CD4-positive, alpha-beta T cell treated with Interleukin-4 for 4 hours (primary cell): ENCODE data around the gene DIPK1C.
A peak's percentile ranks its signal among the peaks of the same experiment; 100 is the strongest.
"Not testable (repeated sequence)": the region's sequence is repeated elsewhere in the genome, so short reads cannot be mapped to it uniquely, and the experiment has no call there.

Experiments used
- DNase-seq: peaks from one replicate; pipeline ENCODE4 v3.0.0-alpha.2; 2020

The DIPK1C gene

GRCh38 chr18:74457043-74457724 is at the start of gene DIPK1C:
TSS of gene DIPK1C (minus strand) at chr18:74457308. CDS start at chr18:74457259, 49 bp downstream.
- DNase-seq = no peak

- no peak for DNase-seq
Measured at GRCh38 chr18:74506448-74507084, 49.5 kb upstream of the DIPK1C start.

GRCh38 chr18:74505776-74506175 is 48.7 kb upstream of the DIPK1C start:
- DNase-seq = no peak

GRCh38 chr18:74503137-74503536 is 46.0 kb upstream of the DIPK1C start:
- no peak for DNase-seq

GRCh38 chr18:74501386-74501785 is 44.3 kb upstream of the DIPK1C start:
- DNase-seq = no peak

- DNase-seq = not testable (repeated sequence)
Measured at GRCh38 chr18:74500774-74501173, 43.7 kb upstream of the DIPK1C start.

GRCh38 chr18:74500372-74500771 is 43.3 kb upstream of the DIPK1C start:
- DNase-seq = no peak

GRCh38 chr18:74499633-74500032 is 42.5 kb upstream of the DIPK1C start:
- peak; percentile 44 for DNase-seq

- peak; percentile 80 for DNase-seq
Measured at GRCh38 chr18:74498712-74499627, 41.9 kb upstream of the DIPK1C start.

GRCh38 chr18:74497778-74498177 is 40.7 kb upstream of the DIPK1C start:
- DNase-seq = no peak

GRCh38 chr18:74497324-74497676 is 40.2 kb upstream of the DIPK1C start:
- no peak for DNase-seq

GRCh38 chr18:74496508-74497323 is 39.6 kb upstream of the DIPK1C start:
- DNase-seq = peak; percentile 14

GRCh38 chr18:74495581-74496507 is 38.7 kb upstream of the DIPK1C start, which contains the start of gene CNDP2:
TSS of gene CNDP2 (plus strand) at chr18:74496363. CDS start at chr18:74499974, 3,611 bp downstream.
- peak; percentile 97 for DNase-seq

GRCh38 chr18:74494514-74494913 is 37.4 kb upstream of the DIPK1C start:
- no peak for DNase-seq

GRCh38 chr18:74493689-74494088 is 36.6 kb upstream of the DIPK1C start:
- peak; percentile 75 for DNase-seq

GRCh38 chr18:74492259-74492658 is 35.2 kb upstream of the DIPK1C start:
- DNase-seq = no peak

- no peak for DNase-seq
Measured at GRCh38 chr18:74489676-74490075, 32.6 kb upstream of the DIPK1C start.

GRCh38 chr18:74488864-74489263 is 31.8 kb upstream of the DIPK1C start:
- no peak for DNase-seq

GRCh38 chr18:74488354-74488753 is 31.2 kb upstream of the DIPK1C start:
- DNase-seq = no peak

GRCh38 chr18:74486119-74486849 is 29.2 kb upstream of the DIPK1C start:
- no peak for DNase-seq

- DNase-seq = no peak
Measured at GRCh38 chr18:74482697-74483096, 25.6 kb upstream of the DIPK1C start.
